Ovary (tissue), 9 donors: ENCODE measurements around the gene DCPS. TPM values are rescaled to one million over a fixed set of nuclear protein-coding genes. Genes with fewer than 3 reads are reported as not detected.
"Not testable (repeated sequence)": the region's sequence is repeated elsewhere in the genome, so short reads cannot be mapped to it uniquely, and the experiment has no call there.

ENCODE experiments used
- DNase-seq, 5 donors: peaks; one replicate each; pipeline ENCODE4 v3.0.0-alpha.2; 2019 to 2020
- H3K27ac ChIP-seq, 2 donors: fragments of 200-600 bp; one replicate each; pipeline versions ENCODE4 v1.5.1 to v1.8.0; 2019 to 2022
- H3K27me3 ChIP-seq: fragments of 200-600 bp; one replicate; pipeline ENCODE4 v1.8.0; 2022
- H3K36me3 ChIP-seq: fragments of 200-600 bp; sonication (generic); one replicate; pipeline ENCODE4 v1.5.1; 2019
- H3K4me1 ChIP-seq: one replicate; pipeline ENCODE4 v1.8.1; 2013; ENCODE audit warnings: mild to moderate bottlenecking, moderate library complexity; ENCODE audit not compliant: insufficient read depth
- H3K4me3 ChIP-seq: fragments of 200-600 bp; sonication (generic); one replicate; pipeline ENCODE4 v1.5.1; 2017
- H3K9me3 ChIP-seq, 2 donors: fragments of 200-600 bp in 1 of 2; sonication (generic) in 1 of 2; one replicate each; pipeline versions ENCODE4 v1.5.1 to v1.8.1; 2013 to 2019; ENCODE audit warnings: mild to moderate bottlenecking in 1 of 2, moderate library complexity in 1 of 2
- EP300 ChIP-seq: sonication (generic); formaldehyde crosslinking; IDR thresholded peaks from one replicate; pipeline ENCODE4 v1.6.1; 2017; ENCODE audit warnings: antibody characterized with exemption
- POLR2A ChIP-seq: fragments of 450-650 bp; IDR thresholded peaks from one replicate; pipeline ENCODE4 v1.6.1; 2017; ENCODE audit warnings: antibody characterized with exemption, mild to moderate bottlenecking, moderate library complexity
- WGBS, 3 donors: extraction: QIAGEN DNeasy Blood & Tissue Kit in 1 of 3; methylation state at CpG; one replicate each; pipeline versions ENCODE4 v1.1.5 to v1.1.7; 2013 to 2017; 5-methylcytosine and 5-hydroxymethylcytosine counted together
- intact Hi-C, 4 donors: fragments of 100-400 bp; cut with DNase I; formaldehyde crosslinking; loops; one replicate each; pipeline versions ENCODE4 v1.11.0 to v1.15.1; 2022 to 2023
- polyA plus RNA-seq, 2 donors: library from polyadenylated mRNA; stranded (reverse); fragments of 200-250 nt in 1 of 2; fragments of 350-450 nt in 1 of 2; fragmentation: Illumina TruSeq in 1 of 2; extraction: RNeasy Lipid Tissue Mini Kit (QIAGEN cat#74804) in 1 of 2; gene quantifications; one replicate each; pipeline ENCODE4 v1.2.3, GENCODE V29; 2013 to 2014
- total RNA-seq, 7 donors: library from RNA; depleted of rRNA in 2 of 7; stranded (reverse); fragments of >200 nt in 2 of 7; fragmentation: NEBNext Ultra II Directional in 3 of 7; extraction: Animal tissue kit (Norgen Biotek cat#: 25700) in 3 of 7; gene quantifications; one replicate each; pipeline versions ENCODE4 v1.1.0 to v1.2.4, GENCODE V29; 2016 to 2023
- TF ChIP-seq, protein P1 (sequence below), 3 donors: fragments of 450-650 bp in 2 of 3; fragments of 200-600 bp in 1 of 3; IDR thresholded peaks; one replicate each; pipeline versions ENCODE4 v1.5.1 to v1.8.0; 2016 to 2022; ENCODE audit warnings: antibody characterized with exemption in 3 of 3, mild to moderate bottlenecking in 1 of 3
- donor health status: DM: no; HTN: no; CAD: no; lungs with moderate emphysema.
- donor health status: DM: no; HTN: no; CAD: no.
- donor health status: Bipolar disorder and iron deficiency.
- donor health status: DM: yes; HTN: yes; CAD: no.
- donor health status: DM: no; HTN: no; CAD: no.
- donor health status: DM: yes; HTN: yes; CAD: no.

DCPS gene
- total and polyA plus RNA-seq, 9 donors: 6.6 to 17.2 (median 13.5) TPM

DNA sequence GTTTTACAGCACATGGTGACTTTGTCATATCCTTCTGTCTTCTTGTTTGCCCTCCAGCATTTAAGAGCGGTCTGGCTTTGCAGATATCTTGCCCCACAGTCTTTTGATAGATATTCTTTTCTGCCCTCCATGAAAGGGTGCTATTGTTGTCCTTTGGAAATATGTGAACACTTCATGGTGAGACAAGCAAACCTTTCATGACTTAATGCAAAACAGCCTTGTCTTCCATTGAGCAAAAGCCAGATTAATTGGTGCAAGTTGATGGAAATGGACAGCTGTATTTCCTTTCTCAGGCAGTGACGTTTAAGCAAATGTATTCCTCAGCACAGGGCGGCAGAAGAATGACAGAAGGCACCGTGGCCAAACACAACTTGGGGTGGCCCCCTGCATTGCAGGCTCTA is 4.4 kb downstream of the DCPS start:
- no peak overlapping the region for H3K27ac ChIP-seq
- intact Hi-C loops: loop anchor here in 2 of 4 donors (2.0 to 10.0 kb wide), 4 partner anchors 47 to 687 kb away; partner anchors contain the start of gene ST3GAL4 (in 1 of the 2)
- H3K27me3 ChIP-seq: no peaks in the 10 kb centered on the region
- peaks cover 7% of the 10 kb centered on the region for H3K4me1 ChIP-seq
- no peaks in the 10 kb centered on the region for H3K9me3 ChIP-seq
- H3K36me3 ChIP-seq: no peaks in the 10 kb centered on the region
- TF ChIP-seq, protein P1, sequence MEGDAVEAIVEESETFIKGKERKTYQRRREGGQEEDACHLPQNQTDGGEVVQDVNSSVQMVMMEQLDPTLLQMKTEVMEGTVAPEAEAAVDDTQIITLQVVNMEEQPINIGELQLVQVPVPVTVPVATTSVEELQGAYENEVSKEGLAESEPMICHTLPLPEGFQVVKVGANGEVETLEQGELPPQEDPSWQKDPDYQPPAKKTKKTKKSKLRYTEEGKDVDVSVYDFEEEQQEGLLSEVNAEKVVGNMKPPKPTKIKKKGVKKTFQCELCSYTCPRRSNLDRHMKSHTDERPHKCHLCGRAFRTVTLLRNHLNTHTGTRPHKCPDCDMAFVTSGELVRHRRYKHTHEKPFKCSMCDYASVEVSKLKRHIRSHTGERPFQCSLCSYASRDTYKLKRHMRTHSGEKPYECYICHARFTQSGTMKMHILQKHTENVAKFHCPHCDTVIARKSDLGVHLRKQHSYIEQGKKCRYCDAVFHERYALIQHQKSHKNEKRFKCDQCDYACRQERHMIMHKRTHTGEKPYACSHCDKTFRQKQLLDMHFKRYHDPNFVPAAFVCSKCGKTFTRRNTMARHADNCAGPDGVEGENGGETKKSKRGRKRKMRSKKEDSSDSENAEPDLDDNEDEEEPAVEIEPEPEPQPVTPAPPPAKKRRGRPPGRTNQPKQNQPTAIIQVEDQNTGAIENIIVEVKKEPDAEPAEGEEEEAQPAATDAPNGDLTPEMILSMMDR (IDR thresholded peaks at IDR 0.05): no peak
- TF ChIP-seq EP300 (no peak), POLR2A (no peak)
- WGBS, 3 donors: 81 to 86% (median 83%) methylated on average over 4 of the region's 4 CpGs
- H3K4me3 ChIP-seq: no peak overlapping the region
- DNase-seq: peak in 1 of 5 donors; percentile 12

DNA sequence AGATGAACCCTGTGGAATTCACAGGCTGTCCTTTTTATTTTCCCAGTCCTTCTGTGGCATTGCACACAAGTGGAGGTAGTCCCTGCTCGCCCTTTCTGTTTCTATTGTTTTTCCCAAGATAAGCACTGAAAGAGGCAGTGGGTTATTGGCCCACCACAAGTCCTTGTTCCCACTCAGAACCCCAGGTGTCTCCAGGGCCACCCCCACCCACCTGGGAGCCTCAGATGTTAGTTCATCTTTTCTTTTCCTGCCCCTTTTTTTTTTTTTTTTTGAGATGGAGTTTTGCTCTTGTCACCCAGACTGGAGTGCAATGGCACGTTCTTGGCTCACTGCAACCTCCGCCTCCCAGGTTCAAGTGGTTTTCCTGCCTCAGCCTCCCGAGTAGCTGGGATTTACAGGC is 4.9 kb downstream of the DCPS start:
- DNase-seq: peak in 1 of 5 donors; percentile 27
- H3K27ac ChIP-seq, H3K36me3 ChIP-seq, H3K4me1 ChIP-seq, H3K9me3 ChIP-seq, H3K4me3 ChIP-seq, H3K27me3 ChIP-seq: not testable (repeated sequence)
- intact Hi-C loops: loop anchor here in 2 of 4 donors (2.0 to 10.0 kb wide), 4 partner anchors 46 to 686 kb away; partner anchors contain the start of gene ST3GAL4 (in 1 of the 2)
- WGBS, 3 donors: 90 to 98% (median 97%) methylated on average over 4 of the region's 4 CpGs

DNA sequence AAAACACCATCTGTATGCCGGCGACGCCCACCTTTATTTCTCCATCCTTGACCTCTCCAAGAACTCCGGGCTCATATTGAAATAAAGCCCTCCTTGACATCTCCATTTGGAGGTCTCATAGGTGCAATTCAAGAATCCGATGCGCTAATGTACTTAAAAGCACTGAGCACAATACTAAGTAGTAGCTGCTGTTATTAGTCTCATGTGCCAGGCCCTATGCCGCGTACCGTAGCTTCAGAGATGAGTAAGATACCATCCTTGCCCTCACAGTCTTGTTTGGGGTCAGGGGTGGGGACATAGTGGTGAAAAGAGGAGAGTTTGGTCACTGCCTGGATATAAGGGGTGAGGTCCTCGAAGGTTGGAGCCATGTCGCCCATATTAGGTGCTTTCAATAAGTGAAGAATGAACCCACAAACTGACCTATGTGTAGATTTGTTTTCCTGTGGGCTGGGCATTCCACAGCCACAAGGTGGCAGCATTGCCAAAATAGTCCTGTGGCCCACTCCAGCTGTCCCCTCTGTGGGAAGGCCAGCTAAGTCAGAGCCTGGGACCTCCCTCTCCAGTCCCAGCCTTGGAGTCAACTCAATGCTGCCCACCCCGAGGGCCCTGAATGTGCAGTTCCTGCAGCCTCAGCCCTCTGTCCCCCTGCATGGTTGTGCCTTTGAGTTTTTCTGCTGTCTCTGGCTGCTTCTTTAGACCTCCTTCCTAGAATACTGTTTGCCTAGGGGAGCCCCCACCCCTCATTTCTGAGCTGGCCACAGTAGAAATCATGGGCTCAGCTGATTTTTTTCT is 6.5 kb downstream of the DCPS start:
- no peaks in the 10 kb centered on the region for H3K27me3 ChIP-seq
- no peak overlapping the region for H3K27ac ChIP-seq
- no peaks in the 10 kb centered on the region for H3K9me3 ChIP-seq
- peak; percentile 78 to 87 (median 87) for DNase-seq
- H3K4me1 ChIP-seq: peaks cover 2% of the 10 kb centered on the region
- H3K36me3 ChIP-seq: no peaks in the 10 kb centered on the region
- no peak overlapping the region for H3K4me3 ChIP-seq
- WGBS, 3 donors: 35 to 49% (median 38%) methylated on average over 12 of the region's 12 CpGs
- intact Hi-C loops: loop anchor here (5.0 to 10.0 kb wide), 4 partner anchors 114 to 172 kb away; no protein-coding TSS in a partner anchor
- TF ChIP-seq, protein P1 (IDR thresholded peaks at IDR 0.05): peak; percentile 83 to 94 (median 92)
- TF ChIP-seq EP300: no peak

DNA sequence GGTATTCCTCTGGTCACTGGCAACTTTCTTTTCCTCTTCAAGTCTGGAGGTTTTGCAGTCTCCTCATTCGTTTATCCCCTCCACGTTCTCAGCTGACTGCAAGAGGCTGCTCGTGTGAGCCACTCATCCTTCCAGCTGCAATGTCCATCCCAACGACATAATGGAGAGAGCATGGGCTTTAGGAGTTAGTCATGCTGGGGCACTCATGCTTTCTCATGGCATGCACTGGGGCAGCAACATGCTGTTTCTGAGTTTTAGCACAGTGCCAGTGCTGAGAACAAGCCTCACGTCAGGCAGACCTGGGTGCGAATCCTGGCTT is 7.1 kb downstream of the DCPS start:
- TF ChIP-seq EP300 (no peak), POLR2A (no peak)
- TF ChIP-seq, protein P1 (IDR thresholded peaks at IDR 0.05): no peak
- Histone ChIP-seq H3K36me3 (no peaks in the 10 kb centered on the region), H3K27ac (no peak overlapping the region), H3K4me3 (no peak overlapping the region), H3K9me3 (no peaks in the 10 kb centered on the region), H3K27me3 (no peaks in the 10 kb centered on the region), H3K4me1 (peaks cover 2% of the 10 kb centered on the region)
- peak in 1 of 5 donors; percentile 24 for DNase-seq
- 57 to 63% (median 59%) methylated on average over 6 of the region's 6 CpGs for WGBS, 3 donors
- intact Hi-C loops: loop anchor here (5.0 to 10.0 kb wide), 4 partner anchors 114 to 171 kb away; no protein-coding TSS in a partner anchor
